ENCODE measurements around the gene KPNA6.

- TF ChIP-seq CTCF (IDR thresholded peaks at IDR 0.05; ENCODE audit: insufficient read depth, low read length, poor library complexity, severe bottlenecking) (no peak), EZH2phosphoT487 (conservative IDR thresholded peaks at IDR 0.05; ENCODE audit: low read length) (no peak)
Observed at GRCh38 chr1:32151319-32151787, 43.5 kb downstream of the KPNA6 start.

Data from SU-DHL-6 (cell line).